Lung (tissue), 12 donors: ENCODE results near the gene ID3. TPM values are rescaled to one million over a fixed set of nuclear protein-coding genes. Genes with fewer than 3 reads are reported as not detected.

ENCODE experiments used
- ATAC-seq: fragments of 200-7000 bp; cut with Tn5 transposase; one replicate; pipeline ENCODE4 v1.9.1; 2020; ENCODE audit warnings: moderate number of reproducible peaks; ENCODE audit not compliant: insufficient read depth, low FRiP score
- DNase-seq, 3 donors: peaks; one replicate each; pipeline ENCODE4 v3.0.0-alpha.2; 2013 to 2017
- H3K27ac ChIP-seq, 2 donors: one replicate each; pipeline ENCODE4 v1.5.1; 2013; ENCODE audit warnings: mild to moderate bottlenecking in 2 of 2, moderate library complexity in 2 of 2, control low read depth in 1 of 2, inconsistent platforms in 1 of 2, low read depth in 1 of 2, low read length in 1 of 2
- H3K27me3 ChIP-seq, 3 donors: one replicate each; pipeline ENCODE4 v1.5.1; 2013; ENCODE audit warnings: low read length in 2 of 3; ENCODE audit not compliant: control insufficient read depth in 3 of 3, insufficient read depth in 3 of 3
- H3K36me3 ChIP-seq, 4 donors: one replicate each; pipeline ENCODE4 v1.5.1; 2013; ENCODE audit warnings: low read length in 4 of 4, mild to moderate bottlenecking in 1 of 4, moderate library complexity in 1 of 4; ENCODE audit not compliant: control insufficient read depth in 4 of 4, insufficient read depth in 4 of 4
- H3K4me1 ChIP-seq, 5 donors: one replicate each; pipeline ENCODE4 v1.5.1; 2013; ENCODE audit warnings: low read length in 5 of 5, mild to moderate bottlenecking in 2 of 5, moderate library complexity in 1 of 5; ENCODE audit not compliant: control insufficient read depth in 5 of 5, insufficient read depth in 5 of 5
- H3K4me3 ChIP-seq: one replicate; pipeline ENCODE4 v1.5.1; 2013; ENCODE audit warnings: mild to moderate bottlenecking, control low read depth, moderate library complexity
- H3K9ac ChIP-seq, 2 donors: one replicate each; pipeline ENCODE4 v1.5.1; 2013; ENCODE audit warnings: low read length in 2 of 2, control low read depth in 1 of 2; ENCODE audit not compliant: insufficient read depth in 1 of 2
- H3K9me3 ChIP-seq, 4 donors: one replicate each; pipeline ENCODE4 v1.5.1; 2013; ENCODE audit warnings: low read length in 3 of 4, mild to moderate bottlenecking in 1 of 4, moderate library complexity in 1 of 4; ENCODE audit not compliant: control insufficient read depth in 4 of 4, insufficient read depth in 3 of 4
- WGBS, 2 donors: extraction: QIAGEN DNeasy Blood & Tissue Kit; methylation state at CpG; one replicate each; pipeline ENCODE4 v1.1.7; 2013; 5-methylcytosine and 5-hydroxymethylcytosine counted together
- polyA plus RNA-seq, 2 donors: library from polyadenylated mRNA; stranded (reverse); fragments of 200-250 nt; gene quantifications; one replicate each; pipeline ENCODE4 v1.2.1, GENCODE V29; 2013
- total RNA-seq, 2 donors: library from RNA; depleted of rRNA in 1 of 2; stranded (reverse); fragments of >200 nt in 1 of 2; gene quantifications; one replicate each; pipeline ENCODE4 v1.2.1, GENCODE V29; 2014 to 2021
- TF ChIP-seq, protein P1 (sequence below): IDR thresholded peaks from 2 replicates; pipeline ENCODE4 v1.5.1; 2012; ENCODE audit warnings: mild to moderate bottlenecking; ENCODE audit errors: control extremely low read depth, extremely low read depth
- donor health status: control.
- donor health status: control.
- donor health status: Bipolar disorder and iron deficiency.
- donor health status: healthy.
- donor health status: DM: yes; HTN: yes; CAD: no.

Gene ID3
- total and polyA plus RNA-seq, 4 donors, result 119 to 275 (median 163) TPM

- H3K4me1 ChIP-seq, result peaks cover under 1 to 36% (median 12%) of the 10 kb centered on the region in 5 donors
- no peaks in the 10 kb centered on the region for H3K27me3 ChIP-seq
- H3K36me3 ChIP-seq, result no peaks in the 10 kb centered on the region
- TF ChIP-seq, protein P1, sequence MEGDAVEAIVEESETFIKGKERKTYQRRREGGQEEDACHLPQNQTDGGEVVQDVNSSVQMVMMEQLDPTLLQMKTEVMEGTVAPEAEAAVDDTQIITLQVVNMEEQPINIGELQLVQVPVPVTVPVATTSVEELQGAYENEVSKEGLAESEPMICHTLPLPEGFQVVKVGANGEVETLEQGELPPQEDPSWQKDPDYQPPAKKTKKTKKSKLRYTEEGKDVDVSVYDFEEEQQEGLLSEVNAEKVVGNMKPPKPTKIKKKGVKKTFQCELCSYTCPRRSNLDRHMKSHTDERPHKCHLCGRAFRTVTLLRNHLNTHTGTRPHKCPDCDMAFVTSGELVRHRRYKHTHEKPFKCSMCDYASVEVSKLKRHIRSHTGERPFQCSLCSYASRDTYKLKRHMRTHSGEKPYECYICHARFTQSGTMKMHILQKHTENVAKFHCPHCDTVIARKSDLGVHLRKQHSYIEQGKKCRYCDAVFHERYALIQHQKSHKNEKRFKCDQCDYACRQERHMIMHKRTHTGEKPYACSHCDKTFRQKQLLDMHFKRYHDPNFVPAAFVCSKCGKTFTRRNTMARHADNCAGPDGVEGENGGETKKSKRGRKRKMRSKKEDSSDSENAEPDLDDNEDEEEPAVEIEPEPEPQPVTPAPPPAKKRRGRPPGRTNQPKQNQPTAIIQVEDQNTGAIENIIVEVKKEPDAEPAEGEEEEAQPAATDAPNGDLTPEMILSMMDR, result no peak
- DNase-seq (peak in 2 of 3 donors; percentile 45 to 76), ATAC-seq (no peak)
- H3K9ac ChIP-seq, result peak overlapping the region; percentile 69 to 88
- H3K4me3 ChIP-seq, result peak overlapping the region; percentile 32
- WGBS, 2 donors, result 37 to 43% methylated on average over 16 of the region's 16 CpGs
- no peaks in the 10 kb centered on the region for H3K9me3 ChIP-seq
- peak overlapping the region; percentile 78 to 91 for H3K27ac ChIP-seq
Measured at GRCh38 chr1:23568608-23569383, 9.5 kb upstream of the ID3 start.

DNA sequence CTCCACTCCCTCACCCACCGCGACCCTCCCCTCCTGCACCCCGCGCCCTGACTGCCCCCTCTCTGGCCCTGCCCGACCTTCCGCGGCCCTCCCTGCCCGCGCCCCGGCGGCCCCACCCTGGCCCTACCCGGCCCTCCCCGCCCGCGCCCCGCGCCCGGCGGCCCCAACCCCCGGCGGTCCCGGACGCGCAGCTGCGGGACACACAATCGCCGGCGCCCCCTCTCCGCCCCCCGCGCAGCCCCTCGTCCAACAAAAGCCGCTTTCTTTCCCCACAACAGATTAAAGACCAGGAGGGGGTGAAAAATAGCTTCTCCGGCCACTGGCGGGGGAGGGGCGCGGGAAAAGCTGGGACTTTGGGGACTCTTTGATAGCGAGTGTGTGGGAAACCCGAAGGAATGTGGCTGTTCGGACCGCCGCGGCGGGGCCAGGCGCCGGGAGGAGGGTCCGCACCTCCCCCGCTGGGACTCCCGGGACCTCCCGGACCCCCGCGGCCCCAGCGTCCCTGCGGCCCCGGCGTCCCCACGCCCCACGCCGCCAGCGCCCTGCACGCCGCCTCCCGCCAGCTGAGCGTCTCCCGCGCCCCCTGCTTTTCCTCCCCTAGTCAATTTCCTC is 8.8 kb upstream of the ID3 start:
- Histone ChIP-seq H3K27me3 (no peaks in the 10 kb centered on the region), H3K9ac (peak overlapping the region; percentile 69 to 88), H3K4me3 (peak overlapping the region; percentile 32), H3K27ac (peak overlapping the region; percentile 78 to 91), H3K9me3 (no peaks in the 10 kb centered on the region), H3K36me3 (no peaks in the 10 kb centered on the region), H3K4me1 (peaks cover 3 to 42% (median 15%) of the 10 kb centered on the region in 5 donors)
- ATAC-seq, result no peak
- 2% methylated on average over 47 to 66 of the region's 66 CpGs for WGBS, 2 donors
- TF ChIP-seq, protein P1, result no peak
- peak; percentile 78 to 85 (median 83) for DNase-seq

- no peaks in the 10 kb centered on the region for H3K9me3 ChIP-seq
- H3K36me3 ChIP-seq, result no peaks in the 10 kb centered on the region
- H3K4me1 ChIP-seq, result peaks cover 3 to 47% (median 16%) of the 10 kb centered on the region in 5 donors
- H3K4me3 ChIP-seq, result no peak overlapping the region
- no peaks in the 10 kb centered on the region for H3K27me3 ChIP-seq
- WGBS, 2 donors, result 65 to 70% methylated on average over 15 of the region's 15 CpGs
- DNase-seq, result peak in 2 of 3 donors; percentile 23 to 28
- H3K9ac ChIP-seq, result peak overlapping the region in 1 of 2 donors; percentile 68
- TF ChIP-seq, protein P1, result no peak
- no peak for ATAC-seq
- H3K27ac ChIP-seq, result peak overlapping the region; percentile 71 to 78
Measured at GRCh38 chr1:23567629-23567995, 8.3 kb upstream of the ID3 start.
